Activated CD8-positive, alpha-beta memory T cell treated with anti-CD3 and anti-CD28 coated beads, Interleukin-2, amount 50 U/mL, for 1 hour (primary cell): Measurements from ENCODE around the gene TRMT2A.

Source experiments
- DNase-seq: peaks from one replicate; pipeline ENCODE4 v3.0.0-alpha.2; 2020; ENCODE audit errors: extremely low read depth

Gene TRMT2A

DNA sequence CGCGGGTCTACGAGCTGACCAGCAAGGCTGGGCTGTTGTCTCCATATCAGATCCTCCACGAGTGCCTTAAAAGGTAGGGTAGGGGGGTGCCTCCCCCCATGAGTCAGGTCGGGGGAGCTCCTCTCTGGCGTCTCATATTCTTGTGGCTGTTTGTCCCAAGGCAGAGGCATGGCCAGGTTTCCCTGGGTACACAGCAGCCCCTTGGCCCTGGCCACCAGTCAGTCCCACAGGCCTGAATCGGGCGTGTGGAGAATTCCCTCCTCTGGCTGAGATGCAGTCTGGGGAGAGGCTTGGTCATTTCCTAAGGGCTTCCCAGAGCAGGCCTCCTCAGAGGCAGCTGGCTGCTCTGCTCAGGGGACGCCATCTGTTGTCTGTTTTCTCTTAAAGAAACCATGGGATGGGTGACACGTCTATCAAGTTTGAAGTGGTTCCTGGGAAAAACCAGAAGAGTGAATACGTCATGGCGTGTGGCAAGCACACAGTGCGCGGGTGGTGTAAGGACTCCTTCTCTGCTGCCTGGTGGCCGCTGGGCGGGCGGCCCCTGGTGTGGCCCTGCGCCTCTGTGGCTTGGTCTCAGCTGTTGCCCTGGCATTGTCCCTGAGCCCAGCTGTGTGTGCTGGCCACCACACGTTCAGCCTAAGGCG is 10.7 kb downstream of the TRMT2A start:
- no peak for DNase-seq

- no peak for DNase-seq
Measured at GRCh38 chr22:20105456-20106204, 11.4 kb downstream of the TRMT2A start.

DNA sequence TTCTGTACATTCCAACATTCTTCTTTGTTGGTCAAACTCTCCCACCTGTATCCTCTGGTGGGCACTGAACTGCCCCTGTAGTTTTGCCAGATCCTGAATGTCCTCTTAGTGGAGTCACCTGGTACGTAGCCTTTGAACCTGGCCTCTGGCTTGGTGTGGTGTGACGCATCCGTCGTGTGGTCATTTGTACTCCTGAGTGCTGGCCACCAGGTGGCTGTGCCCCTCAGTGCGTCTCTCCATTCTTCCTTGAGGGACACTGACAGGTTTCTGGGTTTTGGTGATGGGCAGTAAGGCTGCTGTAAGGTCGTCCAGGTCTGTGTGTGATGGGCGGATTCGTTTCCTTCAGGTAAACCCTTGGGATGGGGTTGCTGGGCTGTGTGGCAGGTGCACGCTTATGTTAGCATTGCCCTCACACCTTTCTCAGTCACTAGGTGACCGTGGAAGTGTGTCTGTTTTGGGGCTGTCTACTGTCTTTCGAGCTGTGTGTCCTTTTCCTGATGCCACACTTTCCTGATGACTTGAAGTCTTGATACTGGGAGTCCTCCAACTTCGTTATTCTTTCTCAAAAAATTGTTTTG is 14.7 kb downstream of the TRMT2A start:
- DNase-seq: no peak

GRCh38 chr22:20101638-20102037 is 15.4 kb downstream of the TRMT2A start:
- DNase-seq: no peak

DNA sequence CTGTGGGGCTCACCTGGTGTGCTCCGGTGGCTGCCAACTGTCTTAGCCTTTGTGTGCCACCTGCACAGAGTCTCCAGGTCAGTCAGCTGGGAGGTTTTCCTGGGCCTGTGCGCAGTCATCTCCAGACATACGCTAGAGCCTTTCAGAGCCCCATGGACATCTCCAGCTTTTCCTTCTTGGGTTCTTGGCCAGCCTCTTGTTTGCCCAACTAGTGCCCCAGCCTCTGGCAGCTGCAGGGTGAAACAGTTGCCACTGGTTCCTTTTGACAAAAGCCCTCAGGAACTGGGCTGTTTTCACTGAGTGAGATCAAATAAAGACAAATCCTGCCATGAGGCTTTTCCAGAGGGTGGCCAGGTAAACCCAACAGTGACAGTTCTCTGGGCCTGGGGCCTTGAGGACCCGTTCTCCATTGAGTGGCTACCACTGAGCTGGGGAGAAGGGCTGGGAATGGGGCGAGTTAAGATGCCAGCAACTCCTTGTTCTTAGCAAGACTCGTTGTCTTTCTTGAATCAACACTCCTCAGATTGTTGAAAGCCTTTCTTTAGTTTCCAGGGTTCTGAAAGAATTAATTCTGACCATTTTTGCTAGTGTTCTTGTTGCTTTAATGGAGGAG is 17.8 kb downstream of the TRMT2A start:
- no peak for DNase-seq

GRCh38 chr22:20096574-20097420 is 20.2 kb downstream of the TRMT2A start:
- no peak for DNase-seq

DNA sequence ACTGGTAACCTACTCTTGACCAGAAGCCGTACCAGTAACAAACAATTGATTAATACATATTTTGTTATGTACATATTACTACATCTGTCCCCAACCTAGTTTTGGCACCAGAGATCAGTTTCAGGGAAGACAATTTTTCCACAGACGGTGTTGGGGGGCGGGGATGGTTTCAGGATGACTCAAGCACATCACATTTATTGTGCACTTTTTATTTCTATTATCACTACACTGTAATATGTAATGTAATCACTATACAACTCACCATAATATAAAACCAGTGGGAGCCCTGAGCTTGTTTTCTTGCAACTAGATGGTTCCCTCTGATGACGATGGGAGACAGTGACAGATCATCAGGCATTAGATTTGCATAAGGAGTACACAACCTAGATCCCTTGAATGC is 21.5 kb downstream of the TRMT2A start:
- no peak for DNase-seq

GRCh38 chr22:20094197-20094807 is 22.7 kb downstream of the TRMT2A start:
- DNase-seq: no peak

DNA sequence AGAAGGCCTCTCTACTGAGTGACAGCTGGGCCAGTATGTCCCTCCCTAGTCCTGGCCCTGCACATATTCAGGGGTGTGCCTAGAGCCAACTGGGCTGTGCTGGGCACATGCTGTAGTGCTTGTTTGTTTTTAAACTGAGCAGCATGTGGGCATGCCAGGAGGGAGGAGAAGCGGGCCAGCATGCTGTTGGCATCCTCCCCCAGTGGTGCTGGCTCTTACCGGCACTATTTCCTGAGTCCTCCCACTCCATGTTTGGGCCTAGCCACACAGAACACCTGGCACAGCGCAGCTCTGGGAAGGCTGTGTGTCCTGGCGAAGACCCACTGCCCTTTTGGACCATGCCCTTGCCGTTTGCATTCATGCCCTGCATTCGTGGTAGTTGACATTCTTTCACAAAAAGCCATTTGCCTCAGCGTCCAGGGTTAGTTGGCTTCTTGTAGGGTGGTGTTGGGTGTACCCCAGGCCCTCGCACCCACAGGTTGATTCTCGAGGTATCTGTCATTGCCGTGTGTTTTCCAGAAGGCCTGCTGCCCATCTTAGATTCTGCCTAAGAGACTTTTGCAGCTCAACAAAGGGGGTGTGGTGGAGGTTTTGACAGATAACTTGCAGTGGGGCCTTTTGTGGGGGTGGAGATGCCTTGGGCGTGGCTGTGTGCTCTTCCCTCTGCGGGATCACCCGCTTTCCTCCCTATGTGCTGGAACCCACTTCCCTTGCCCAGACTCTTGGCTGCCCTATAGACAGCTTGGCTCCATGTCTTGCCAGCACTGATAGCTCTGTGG is 23.4 kb downstream of the TRMT2A start:
- DNase-seq: no peak

GRCh38 chr22:20092477-20092854 is 24.6 kb downstream of the TRMT2A start:
- DNase-seq: no peak

DNA sequence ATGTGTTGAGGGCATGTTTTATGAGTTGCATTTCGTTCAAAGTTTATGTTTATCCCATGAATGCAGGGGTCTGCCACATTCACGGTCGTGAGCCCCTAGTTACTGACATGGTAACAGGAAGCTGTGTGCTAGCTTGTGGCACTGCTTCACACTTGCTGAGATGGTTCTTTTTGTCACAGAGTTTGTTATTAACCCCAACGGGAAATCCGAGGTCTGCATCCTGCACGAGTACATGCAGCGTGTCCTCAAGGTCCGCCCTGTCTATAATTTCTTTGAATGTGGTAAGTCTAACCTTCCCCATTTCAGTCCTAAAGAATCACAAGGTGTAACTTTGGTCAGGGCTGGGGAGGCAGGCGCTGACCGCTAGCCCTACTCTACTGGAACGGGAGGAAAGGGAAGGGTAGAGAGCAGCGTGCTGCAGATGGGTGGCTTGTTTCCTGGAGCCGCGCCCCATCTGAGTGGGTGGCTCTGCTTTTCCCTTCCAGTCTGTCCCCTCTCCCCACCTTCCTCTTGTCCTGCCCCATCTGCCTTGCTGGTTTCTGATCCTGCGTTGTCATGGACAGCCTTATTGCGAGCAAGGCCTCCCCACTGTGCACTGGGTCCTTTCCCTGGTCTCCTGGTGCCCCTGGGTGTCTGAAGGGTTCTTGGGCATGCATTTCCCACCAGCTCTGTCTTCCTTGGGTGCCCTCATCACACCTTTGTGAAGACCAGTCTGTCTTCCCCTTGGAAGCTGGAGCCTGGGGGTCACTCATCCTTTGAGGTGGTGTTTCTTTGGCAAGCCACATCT is 25.1 kb downstream of the TRMT2A start:
- DNase-seq: no peak

DNA sequence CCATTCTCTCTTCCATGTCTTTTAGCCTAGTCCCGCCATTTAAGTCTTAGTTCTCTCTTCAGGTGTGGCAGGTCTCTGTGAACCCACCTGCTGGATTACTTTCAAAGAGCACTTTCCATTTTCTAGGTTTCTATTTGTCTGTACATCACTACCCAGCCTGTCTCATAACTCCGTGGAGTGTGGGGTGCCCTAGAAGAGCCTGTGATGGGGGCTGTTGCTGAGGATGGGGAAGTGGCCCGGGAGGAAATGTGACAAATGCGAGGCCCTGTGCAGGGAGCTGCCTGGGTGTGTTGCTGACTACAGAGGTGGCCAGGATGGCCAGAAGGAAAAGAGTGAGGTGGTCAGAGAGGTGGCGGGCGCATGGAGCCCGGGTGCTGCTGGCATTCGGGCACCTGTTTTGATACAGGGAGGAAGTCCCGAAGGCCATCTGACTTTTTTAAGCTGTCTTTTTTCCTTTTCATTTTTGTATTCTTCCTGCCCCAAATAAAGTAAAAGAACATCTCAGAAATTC is 26.2 kb downstream of the TRMT2A start:
- DNase-seq: no peak

GRCh38 chr22:20089977-20090729 is 26.9 kb downstream of the TRMT2A start:
- no peak for DNase-seq

DNA sequence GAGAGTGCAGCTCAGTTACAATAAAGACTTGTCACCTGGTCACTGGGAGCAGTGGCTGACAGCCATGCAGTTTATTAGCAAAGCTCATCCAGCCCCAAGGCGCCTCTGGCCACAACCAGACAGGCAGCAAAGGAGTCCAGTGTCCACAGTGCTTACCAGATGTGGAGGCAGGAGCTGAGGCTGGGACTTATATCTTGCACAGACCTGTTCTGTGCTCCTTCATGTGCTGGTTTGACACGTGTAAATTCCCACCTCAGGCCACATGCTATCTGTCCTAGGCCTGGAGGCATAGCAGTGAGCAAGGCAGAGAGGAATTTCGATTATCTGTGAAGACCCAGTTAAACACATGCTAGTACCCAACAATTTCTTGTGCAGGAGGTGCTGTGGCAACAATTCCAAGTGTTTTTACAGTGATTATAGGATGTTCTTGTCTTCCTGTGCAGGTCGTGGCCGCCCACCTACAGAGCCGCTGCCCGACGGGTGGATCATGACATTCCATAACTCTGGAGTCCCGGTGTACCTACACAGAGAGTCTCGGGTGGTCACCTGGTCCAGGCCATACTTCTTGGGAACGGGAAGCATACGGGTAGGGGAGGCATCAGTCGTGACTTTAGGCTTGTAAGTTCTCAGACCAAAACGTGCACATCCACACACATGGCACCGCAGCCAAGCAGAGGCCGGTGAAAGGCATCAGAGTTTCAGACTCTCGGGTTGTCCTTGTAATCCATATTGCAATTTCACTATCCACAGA is 27.6 kb downstream of the TRMT2A start:
- DNase-seq: no peak

DNA sequence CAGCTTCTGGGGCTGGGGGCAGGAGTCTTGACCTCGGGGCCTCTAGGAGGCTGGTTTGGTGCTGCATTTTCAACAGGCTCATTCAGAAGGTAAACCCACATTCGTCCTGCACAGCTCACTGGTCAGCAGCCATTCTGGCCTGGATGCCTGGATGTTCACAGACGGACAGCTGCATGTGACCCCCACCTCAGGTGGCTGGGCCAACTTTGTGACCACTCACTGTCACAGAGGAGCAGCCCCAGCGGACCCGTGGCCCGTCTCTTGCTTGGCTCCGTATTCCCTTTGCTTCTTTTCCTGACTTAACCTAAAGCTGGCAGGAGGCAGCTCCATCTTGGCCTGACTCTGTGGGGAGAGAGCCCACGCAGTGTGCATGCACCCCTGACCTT is 28.8 kb downstream of the TRMT2A start:
- DNase-seq: no peak

GRCh38 chr22:20087319-20088262 is 29.4 kb downstream of the TRMT2A start:
- no peak for DNase-seq

DNA sequence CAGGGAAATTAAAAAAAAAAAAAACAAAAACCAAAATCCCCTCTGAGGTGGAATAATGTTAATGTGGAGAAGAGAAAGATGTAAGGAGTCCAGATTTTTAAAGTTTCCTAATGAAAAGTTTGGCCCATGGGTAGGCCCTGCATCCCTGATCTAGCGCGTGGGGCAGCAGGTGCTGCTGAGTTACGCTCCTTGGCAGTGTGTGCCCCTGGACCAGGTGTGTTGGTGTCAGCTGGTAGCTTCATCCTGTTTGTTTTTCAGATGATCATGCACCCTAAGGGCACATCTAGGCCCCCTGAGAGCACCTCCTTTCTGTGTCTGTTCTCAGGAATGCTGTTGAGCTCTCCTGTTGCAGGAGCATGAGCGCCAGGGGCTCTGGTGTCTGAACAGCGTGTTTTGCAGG is 30.3 kb downstream of the TRMT2A start:
- no peak for DNase-seq
